NT2/D1 (cell line): Measurements from ENCODE around the gene RHOU.

Experiments used
- SUZ12 ChIP-seq: IDR thresholded peaks from 2 replicates; pipeline ENCODE4 v1.6.1; 2011; ENCODE audit not compliant: insufficient read length, insufficient read depth; ENCODE audit errors: extremely low read depth
- ZNF274 ChIP-seq: IDR thresholded peaks from 2 replicates; pipeline ENCODE4 v1.6.1; 2011; ENCODE audit warnings: mild to moderate bottlenecking, low read depth, low read length

DNA sequence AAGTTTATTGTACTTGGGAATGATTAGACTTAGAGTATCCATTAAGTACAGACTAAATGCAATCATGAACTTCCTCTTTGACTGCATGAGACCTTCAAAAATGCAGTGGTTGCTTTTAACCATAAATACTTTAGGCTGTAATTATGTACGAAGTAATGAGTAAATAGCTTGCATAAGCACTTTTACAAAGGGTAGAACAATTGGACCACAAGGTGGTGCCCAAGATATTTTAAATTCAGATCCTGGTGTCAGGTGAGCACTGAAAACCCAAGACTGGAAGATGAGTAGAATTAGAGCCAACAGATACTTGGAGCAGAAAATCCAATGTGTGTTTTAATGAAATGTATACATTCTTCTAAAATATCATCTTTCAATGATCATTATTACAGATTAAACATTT is 43.4 kb upstream of the RHOU start:
- no peak for TF ChIP-seq SUZ12
- TF ChIP-seq ZNF274 = no peak
